Stimulated activated naive CD4-positive, alpha-beta T cell (primary cell): ENCODE data around the gene ENPEP.
"Not testable (repeated sequence)": the region's sequence is repeated elsewhere in the genome, so short reads cannot be mapped to it uniquely, and the experiment has no call there.

Experiments used
- DNase-seq, 6 experiments: peaks; one replicate each; lab custom pipeline; 2025; lab: John Stamatoyannopoulos, UW

Gene ENPEP

DNA sequence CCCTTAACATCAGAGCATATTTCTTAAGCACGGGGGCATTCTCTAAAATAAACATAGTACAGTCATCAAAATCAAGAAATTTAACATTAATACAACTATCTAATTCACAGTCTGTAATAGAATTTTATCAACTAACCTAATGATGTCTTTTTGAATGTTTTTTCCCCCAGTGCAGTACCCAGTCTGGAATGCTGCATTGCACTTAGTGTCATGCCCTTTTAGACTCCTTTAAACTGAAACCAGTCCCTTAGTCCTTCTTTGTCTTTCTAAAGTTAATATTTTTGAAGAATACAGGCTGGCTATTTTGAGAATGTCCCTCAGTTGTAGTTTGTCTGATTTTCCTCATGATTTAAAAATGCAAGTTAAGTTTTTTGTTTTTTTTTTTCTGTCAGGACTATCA lies 9.5 kb downstream of the ENPEP start:
- no peak for DNase-seq

DNA sequence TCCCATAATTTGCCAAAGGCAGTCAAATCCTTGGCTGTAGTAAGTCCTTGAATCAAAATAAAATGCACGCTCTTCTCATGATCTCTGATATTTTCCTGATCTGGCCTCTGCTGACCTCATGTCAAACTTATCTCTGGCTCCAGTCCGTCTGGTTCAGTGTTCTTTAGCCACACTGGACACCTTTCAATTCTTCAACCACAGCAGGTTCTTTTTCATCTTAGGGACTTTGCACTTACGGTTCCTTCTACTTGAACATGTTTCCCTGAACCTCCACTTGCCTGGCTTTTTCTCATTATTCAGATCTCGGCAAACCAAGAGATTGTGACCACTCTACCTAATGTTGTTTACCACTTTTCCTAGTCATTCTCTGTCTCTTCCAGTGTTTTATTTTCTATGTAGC lies 10.3 kb downstream of the ENPEP start:
- no peak for DNase-seq

GRCh38 chr4:110486850-110487249 lies 10.9 kb downstream of the ENPEP start:
- not testable (repeated sequence) for DNase-seq

- no peak for DNase-seq
Observed at GRCh38 chr4:110487873-110488272, 11.9 kb downstream of the ENPEP start.

DNA sequence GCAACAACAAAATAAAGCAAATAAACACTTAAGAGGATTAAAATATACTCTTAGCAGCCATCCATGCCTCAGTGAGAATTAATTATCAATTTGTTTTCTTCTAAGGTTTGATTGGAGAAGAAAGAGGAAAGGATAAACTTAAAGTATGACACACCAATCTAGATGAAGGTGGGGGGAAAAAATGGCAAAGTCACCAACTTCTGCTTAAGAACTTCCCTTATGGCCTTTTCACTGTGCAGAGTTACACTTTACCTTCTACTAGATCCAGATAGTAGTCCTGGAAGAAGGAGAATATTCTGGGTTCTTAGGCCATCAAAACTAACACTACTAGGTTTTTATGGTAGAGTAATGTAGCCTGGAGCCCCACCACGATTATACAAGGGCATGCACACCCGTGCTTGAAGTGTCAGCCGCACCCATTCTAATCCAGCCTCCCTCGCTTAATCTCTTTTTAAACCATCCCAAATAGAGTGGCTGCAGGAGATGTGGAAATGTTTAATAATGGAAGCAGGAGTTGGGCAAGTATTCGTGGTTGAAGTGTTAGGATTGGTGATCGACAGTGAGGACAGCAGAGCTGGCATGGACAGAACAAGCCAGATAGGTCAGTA lies 14.1 kb downstream of the ENPEP start:
- DNase-seq = no peak

DNA sequence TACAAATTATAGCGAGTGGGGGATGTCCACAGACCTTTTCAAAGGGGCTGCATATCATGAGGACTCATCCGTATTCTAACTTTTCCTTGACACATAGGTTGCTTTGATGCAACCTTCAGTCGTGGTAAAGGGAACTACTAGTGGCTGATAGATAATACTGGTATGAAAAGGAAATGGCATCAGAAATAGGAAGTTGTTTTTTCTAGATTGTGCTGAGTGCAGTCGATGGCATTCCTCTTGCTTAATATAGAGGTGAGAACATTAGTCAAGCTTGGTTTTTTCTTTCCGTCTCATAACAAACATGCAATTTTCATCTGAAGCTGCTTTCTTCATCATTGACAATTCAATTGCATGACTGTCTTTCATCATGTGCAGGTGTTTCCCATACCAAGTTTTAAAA lies 16.6 kb downstream of the ENPEP start:
- no peak for DNase-seq

- DNase-seq = no peak
Observed at GRCh38 chr4:110493520-110493919, 17.6 kb downstream of the ENPEP start.

DNA sequence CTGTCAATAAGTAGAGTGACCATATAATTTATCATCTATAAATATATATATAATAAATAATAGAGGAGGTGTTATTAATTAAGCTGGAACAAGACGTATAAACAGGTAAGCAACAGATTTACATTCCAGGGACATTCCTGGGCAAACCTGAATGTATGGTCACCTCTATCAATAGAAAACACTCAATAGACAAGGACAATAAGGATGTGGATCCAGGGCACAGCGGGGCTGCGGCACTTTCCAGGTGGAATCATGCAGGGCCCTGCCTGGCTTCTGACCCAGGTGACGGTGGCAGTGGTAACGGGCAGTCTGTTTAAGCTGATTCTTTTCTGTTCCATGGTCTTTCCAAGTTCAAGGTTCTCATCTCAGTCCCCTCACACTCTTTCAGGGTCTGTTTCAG lies 22.5 kb downstream of the ENPEP start:
- DNase-seq = no peak

DNA sequence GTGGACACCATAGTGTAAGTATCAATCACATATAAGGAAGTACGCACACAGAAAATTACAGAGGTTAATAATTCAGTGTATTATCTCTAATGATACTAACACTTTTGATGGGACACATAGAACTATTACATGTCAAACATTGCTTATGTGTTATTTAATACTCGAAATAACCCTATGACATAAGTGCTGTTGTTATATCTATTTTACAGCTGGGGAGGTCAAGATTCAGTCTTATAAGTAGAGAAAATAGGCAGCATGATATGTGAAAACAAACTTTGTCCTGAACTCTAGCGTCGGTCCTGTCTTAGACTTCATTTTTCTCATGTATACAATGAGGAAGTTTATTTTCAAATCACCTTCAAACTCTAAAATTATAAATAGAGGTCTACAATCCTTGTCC lies 23.2 kb downstream of the ENPEP start:
- no peak for DNase-seq

- no peak for DNase-seq
Observed at GRCh38 chr4:110501826-110502225, 25.9 kb downstream of the ENPEP start.

- no peak for DNase-seq
Observed at GRCh38 chr4:110503270-110504083, 27.5 kb downstream of the ENPEP start.

DNA sequence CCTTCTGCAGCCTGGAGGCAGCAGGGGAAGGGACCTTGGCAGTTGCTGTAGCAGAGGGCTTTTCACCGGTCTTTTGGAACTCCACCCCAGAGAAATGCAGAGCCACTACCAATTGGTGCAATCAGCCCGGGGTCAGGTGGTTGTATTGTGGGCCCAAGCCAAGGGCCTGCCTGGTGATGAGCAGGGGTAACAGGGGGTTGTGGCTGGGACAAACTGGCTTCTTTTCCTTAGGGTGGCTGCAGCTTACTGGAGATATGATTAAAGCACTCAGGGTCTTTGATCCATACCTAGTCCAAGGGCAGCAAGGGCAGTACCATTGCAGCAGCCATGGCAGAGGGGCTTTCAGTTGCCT lies 28.1 kb downstream of the ENPEP start:
- no peak for DNase-seq

GRCh38 chr4:110505440-110505839 lies 29.5 kb downstream of the ENPEP start:
- DNase-seq = no peak

- DNase-seq = no peak
Observed at GRCh38 chr4:110508827-110509710, 33.1 kb downstream of the ENPEP start.

GRCh38 chr4:110510277-110510676 lies 34.3 kb downstream of the ENPEP start:
- no peak for DNase-seq

GRCh38 chr4:110510955-110511544 lies 35.1 kb downstream of the ENPEP start:
- DNase-seq = peak in 3 of 6 experiments; percentile 26 to 62 (median 51)

- DNase-seq = no peak
Observed at GRCh38 chr4:110512901-110513300, 36.9 kb downstream of the ENPEP start.

GRCh38 chr4:110514889-110515479 lies 39.0 kb downstream of the ENPEP start:
- DNase-seq = peak in 3 of 6 experiments; percentile 28 to 48 (median 44)

- DNase-seq = peak in 1 of 6 experiments; percentile 19
Observed at GRCh38 chr4:110515676-110516075, 39.7 kb downstream of the ENPEP start.

DNA sequence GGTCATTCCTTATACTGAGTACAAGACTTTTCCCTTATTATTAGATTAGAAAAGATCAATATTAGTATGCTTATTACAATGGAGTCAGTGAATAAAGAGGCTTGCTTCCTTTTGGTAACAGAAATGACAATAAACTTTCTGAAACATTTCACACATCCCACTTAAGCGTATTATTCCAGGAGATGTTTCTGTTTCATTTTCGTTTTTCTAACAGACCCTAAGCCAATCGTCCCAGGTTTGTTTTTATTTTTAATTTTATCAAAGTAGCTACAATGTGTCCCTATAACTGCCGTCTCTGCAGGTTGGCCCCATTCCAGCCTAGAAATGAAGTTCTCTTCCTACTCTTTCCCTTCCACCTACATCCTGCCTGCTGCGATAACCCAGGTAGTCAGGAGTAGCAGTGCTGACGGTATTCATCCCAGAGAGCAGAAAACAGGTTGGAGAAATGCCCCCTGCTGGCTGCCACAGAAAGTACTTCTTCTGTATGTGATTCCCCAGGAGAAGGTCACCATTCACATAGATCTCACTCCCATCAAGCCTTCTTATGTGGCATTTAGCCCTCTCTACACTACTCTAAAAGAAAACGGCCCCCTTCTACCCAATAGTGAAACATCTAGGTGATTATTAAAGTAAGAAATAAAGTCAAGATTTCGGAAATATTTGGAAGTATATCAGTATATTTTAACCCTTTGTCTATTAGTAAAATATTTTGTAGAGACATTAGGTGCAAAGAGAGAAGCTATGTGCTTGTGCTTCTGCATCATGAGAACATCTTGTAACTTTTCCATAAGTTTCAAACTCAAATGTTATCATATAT lies 40.4 kb downstream of the ENPEP start:
- peak; percentile 42 to 63 (median 56) for DNase-seq

GRCh38 chr4:110518889-110519490 lies 43.0 kb downstream of the ENPEP start:
- peak in 2 of 6 experiments; percentile 11 to 20 for DNase-seq
